Measurements from ENCODE around the gene LRRD1.
A peak's percentile ranks its signal among the peaks of the same experiment; 100 is the strongest.
"Not testable (repeated sequence)": the region's sequence is repeated elsewhere in the genome, so short reads cannot be mapped to it uniquely, and the experiment has no call there.

LRRD1 gene

GRCh38 chr7:92178928-92179924 lies at the start of gene LRRD1:
LRRD1 (minus strand) TSS chr7:92179142; CDS start chr7:92165202, 13,940 bp downstream.
- peak; percentile 76 to 85 for DNase-seq (ENCODE audit: low read depth in 2 of 2)

GRCh38 chr7:92228742-92229141 lies 49.8 kb upstream of the LRRD1 start:
- no peak for DNase-seq (ENCODE audit: low read depth in 2 of 2)

- no peak for DNase-seq (ENCODE audit: low read depth in 2 of 2)
Observed at GRCh38 chr7:92228100-92228499, 49.2 kb upstream of the LRRD1 start.

GRCh38 chr7:92226981-92227380 lies 48.0 kb upstream of the LRRD1 start:
- no peak for DNase-seq (ENCODE audit: low read depth in 2 of 2)

- no peak for DNase-seq (ENCODE audit: low read depth in 2 of 2)
Observed at GRCh38 chr7:92221766-92222165, 42.8 kb upstream of the LRRD1 start.

GRCh38 chr7:92206672-92207071 lies 27.7 kb upstream of the LRRD1 start:
- DNase-seq (ENCODE audit: low read depth in 2 of 2) = no peak

GRCh38 chr7:92205987-92206386 lies 27.0 kb upstream of the LRRD1 start:
- no peak for DNase-seq (ENCODE audit: low read depth in 2 of 2)

- DNase-seq (ENCODE audit: low read depth in 2 of 2) = no peak
Observed at GRCh38 chr7:92200791-92201190, 21.8 kb upstream of the LRRD1 start.

GRCh38 chr7:92192326-92192725 lies 13.4 kb upstream of the LRRD1 start:
- no peak for DNase-seq (ENCODE audit: low read depth in 2 of 2)

- DNase-seq (ENCODE audit: low read depth in 2 of 2) = not testable (repeated sequence)
Observed at GRCh38 chr7:92189246-92189645, 10.3 kb upstream of the LRRD1 start.

- not testable (repeated sequence) for DNase-seq (ENCODE audit: low read depth in 2 of 2)
Observed at GRCh38 chr7:92184294-92184693, 5.4 kb upstream of the LRRD1 start.

- DNase-seq (ENCODE audit: low read depth in 2 of 2) = no peak
Observed at GRCh38 chr7:92177362-92177761, 1.6 kb downstream of the LRRD1 start.

- DNase-seq (ENCODE audit: low read depth in 2 of 2) = not testable (repeated sequence)
Observed at GRCh38 chr7:92169529-92169928, 9.4 kb downstream of the LRRD1 start.

- no peak for DNase-seq (ENCODE audit: low read depth in 2 of 2)
Observed at GRCh38 chr7:92161271-92161670, 17.7 kb downstream of the LRRD1 start.

- no peak for DNase-seq (ENCODE audit: low read depth in 2 of 2)
Observed at GRCh38 chr7:92158660-92159575, 20.0 kb downstream of the LRRD1 start.

GRCh38 chr7:92156990-92157389 lies 22.0 kb downstream of the LRRD1 start:
- DNase-seq (ENCODE audit: low read depth in 2 of 2) = no peak

GRCh38 chr7:92155108-92155739 lies 23.7 kb downstream of the LRRD1 start:
- no peak for DNase-seq (ENCODE audit: low read depth in 2 of 2)

- DNase-seq (ENCODE audit: low read depth in 2 of 2) = no peak
Observed at GRCh38 chr7:92150450-92151017, 28.4 kb downstream of the LRRD1 start.

GRCh38 chr7:92149736-92150239 lies 29.2 kb downstream of the LRRD1 start:
- DNase-seq (ENCODE audit: low read depth in 2 of 2) = no peak

- not testable (repeated sequence) for DNase-seq (ENCODE audit: low read depth in 2 of 2)
Observed at GRCh38 chr7:92143192-92143880, 35.6 kb downstream of the LRRD1 start.

GRCh38 chr7:92142791-92143190 lies 36.2 kb downstream of the LRRD1 start:
- DNase-seq (ENCODE audit: low read depth in 2 of 2) = not testable (repeated sequence)

Data from stimulated activated CD4-positive, alpha-beta T cell treated with anti-CD3 and anti-CD28 coated beads, Interleukin-1b, Interleukin-23, amount 100 ng/mL, for 1 hour (primary cell).